Right lobe of liver (tissue), 6 donors: Measurements from ENCODE around the gene ME1. TPM values are rescaled to one million over a fixed set of nuclear protein-coding genes. Genes with fewer than 3 reads are reported as not detected.

Source experiments
- ATAC-seq, 4 donors: fragments of 200-7000 bp; cut with Tn5 transposase; one replicate each; pipeline ENCODE4 v1.9.1; 2020; ENCODE audit warnings: mild to moderate bottlenecking in 4 of 4, moderate library complexity in 4 of 4
- DNase-seq, 3 donors: peaks; one replicate each; pipeline ENCODE4 v3.0.0-alpha.2; 2020
- H3K27ac ChIP-seq, 3 donors: fragments of 200-600 bp; one replicate each; pipeline ENCODE4 v1.8.0; 2022
- H3K27me3 ChIP-seq, 2 donors: fragments of 200-600 bp; one replicate each; pipeline ENCODE4 v1.8.0; 2022
- H3K36me3 ChIP-seq, 4 donors: fragments of 200-600 bp; sonication (generic) in 1 of 4; one replicate each; pipeline versions ENCODE4 v1.5.1 to v1.8.0; 2017 to 2022; ENCODE audit warnings: control low read depth in 1 of 4
- H3K4me1 ChIP-seq, 4 donors: fragments of 200-600 bp; sonication (generic) in 1 of 4; one replicate each; pipeline versions ENCODE4 v1.5.1 to v1.8.0; 2017 to 2022; ENCODE audit warnings: control low read depth in 1 of 4
- H3K4me3 ChIP-seq, 3 donors: fragments of 200-600 bp; one replicate each; pipeline ENCODE4 v1.8.0; 2022
- H3K9me3 ChIP-seq, 4 donors: fragments of 200-600 bp; sonication (generic) in 1 of 4; one replicate each; pipeline versions ENCODE4 v1.5.1 to v1.8.0; 2017 to 2022; ENCODE audit warnings: control low read depth in 1 of 4
- POLR2A ChIP-seq: fragments of 450-650 bp; IDR thresholded peaks from one replicate; pipeline ENCODE4 v1.6.1; 2017; ENCODE audit warnings: antibody characterized with exemption, mild to moderate bottlenecking
- WGBS: methylation state at CpG from one replicate; pipeline ENCODE4 v1.1.6; 2018; ENCODE audit warnings: low coverage, low lambda C conversion rate; ENCODE audit not compliant: insufficient coverage; ENCODE audit errors: missing lambda C conversion rate; 5-methylcytosine and 5-hydroxymethylcytosine counted together
- intact Hi-C, 2 donors: fragments of 100-400 bp; cut with DNase I; formaldehyde crosslinking; loops; one replicate each; pipeline versions ENCODE4 v1.11.2 to v1.14.1; 2022
- total RNA-seq, 6 experiments: library from RNA; depleted of rRNA in 2 of 6; stranded (reverse); fragments of >200 nt in 2 of 6; fragmentation: NEBNext Ultra II Directional in 3 of 6; extraction: Animal tissue kit (Norgen Biotek cat#: 25700) in 3 of 6; gene quantifications; one replicate each; pipeline versions ENCODE4 v1.1.0 to v1.2.4, GENCODE V29; 2016 to 2023
- TF ChIP-seq, protein P1 (sequence below), 4 donors: fragments of 200-600 bp in 3 of 4; fragments of 450-650 bp in 1 of 4; IDR thresholded peaks; one replicate each; pipeline versions ENCODE4 v1.5.1 to v1.8.0; 2016 to 2022; ENCODE audit warnings: antibody characterized with exemption in 4 of 4, mild to moderate bottlenecking in 2 of 4
- donor health status: DM: no; HTN: yes; CAD: no.
- donor health status: DM: no; HTN: no; CAD: no.
- donor health status: DM: no; HTN: no; CAD: no.
- donor health status: DM: no; HTN: yes; CAD: no.
- donor health status: DM: no; HTN: yes; CAD: no.

The ME1 gene
- total RNA-seq, 6 experiments from 2014 or later, result 10.1 to 18.2 (median 13.3) TPM

DNA sequence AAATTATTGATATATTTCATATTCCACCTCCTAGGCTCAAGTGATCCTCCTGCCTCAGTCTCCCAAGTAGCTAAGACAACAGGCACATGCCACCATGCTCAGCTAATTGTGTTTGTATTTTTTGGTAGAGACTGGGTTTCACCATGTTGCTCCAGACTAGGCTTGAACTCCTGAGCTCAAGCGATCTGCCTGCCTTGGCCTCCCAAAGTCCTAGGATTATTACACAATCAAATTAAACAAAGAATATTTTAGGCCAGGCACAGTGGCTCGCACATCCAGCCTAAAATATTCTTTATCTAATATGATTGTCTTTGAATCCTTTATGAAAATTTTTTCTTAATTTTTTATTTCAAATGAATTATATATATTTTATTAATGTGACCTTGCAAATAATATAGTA lies 17.8 kb downstream of the ME1 start:
- Histone ChIP-seq H3K4me3 (no peak overlapping the region), H3K4me1 (peaks cover 0 to 3% (median 0%) of the 10 kb centered on the region in 4 donors), H3K36me3 (no peaks in the 10 kb centered on the region), H3K27me3 (no peaks in the 10 kb centered on the region), H3K9me3 (no peaks in the 10 kb centered on the region), H3K27ac (no peak overlapping the region)
- WGBS, result 26% methylated on average over 2 of the region's 2 CpGs
- intact Hi-C loops, result no loop called here
- DNase-seq, result no peak
- TF ChIP-seq, protein P1, sequence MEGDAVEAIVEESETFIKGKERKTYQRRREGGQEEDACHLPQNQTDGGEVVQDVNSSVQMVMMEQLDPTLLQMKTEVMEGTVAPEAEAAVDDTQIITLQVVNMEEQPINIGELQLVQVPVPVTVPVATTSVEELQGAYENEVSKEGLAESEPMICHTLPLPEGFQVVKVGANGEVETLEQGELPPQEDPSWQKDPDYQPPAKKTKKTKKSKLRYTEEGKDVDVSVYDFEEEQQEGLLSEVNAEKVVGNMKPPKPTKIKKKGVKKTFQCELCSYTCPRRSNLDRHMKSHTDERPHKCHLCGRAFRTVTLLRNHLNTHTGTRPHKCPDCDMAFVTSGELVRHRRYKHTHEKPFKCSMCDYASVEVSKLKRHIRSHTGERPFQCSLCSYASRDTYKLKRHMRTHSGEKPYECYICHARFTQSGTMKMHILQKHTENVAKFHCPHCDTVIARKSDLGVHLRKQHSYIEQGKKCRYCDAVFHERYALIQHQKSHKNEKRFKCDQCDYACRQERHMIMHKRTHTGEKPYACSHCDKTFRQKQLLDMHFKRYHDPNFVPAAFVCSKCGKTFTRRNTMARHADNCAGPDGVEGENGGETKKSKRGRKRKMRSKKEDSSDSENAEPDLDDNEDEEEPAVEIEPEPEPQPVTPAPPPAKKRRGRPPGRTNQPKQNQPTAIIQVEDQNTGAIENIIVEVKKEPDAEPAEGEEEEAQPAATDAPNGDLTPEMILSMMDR (IDR thresholded peaks at IDR 0.05), result no peak
- TF ChIP-seq POLR2A, result no peak
- ATAC-seq, result peak in 2 of 4 donors; percentile 64 to 83

DNA sequence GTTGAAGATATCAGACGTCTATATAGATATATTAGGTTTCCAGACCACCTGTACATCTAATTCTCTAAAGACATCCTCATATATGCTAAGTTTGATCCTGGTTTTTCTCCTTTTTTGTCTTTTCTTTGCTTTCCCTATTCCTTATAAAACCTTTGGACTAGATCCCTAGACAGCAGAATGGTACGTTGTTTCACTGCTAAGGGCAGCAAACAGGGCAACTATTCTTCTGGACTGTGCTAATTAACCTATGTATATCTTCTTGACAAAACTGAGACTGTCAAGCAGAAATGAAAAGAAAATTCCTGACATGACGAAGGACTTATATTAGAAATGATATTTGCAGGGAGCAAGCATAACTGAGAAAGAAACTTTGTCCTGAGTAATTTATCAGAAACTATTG lies 19.1 kb downstream of the ME1 start:
- 62% methylated on average over 3 of the region's 3 CpGs for WGBS
- no peak for TF ChIP-seq POLR2A
- TF ChIP-seq, protein P1 (IDR thresholded peaks at IDR 0.05), result no peak

DNA sequence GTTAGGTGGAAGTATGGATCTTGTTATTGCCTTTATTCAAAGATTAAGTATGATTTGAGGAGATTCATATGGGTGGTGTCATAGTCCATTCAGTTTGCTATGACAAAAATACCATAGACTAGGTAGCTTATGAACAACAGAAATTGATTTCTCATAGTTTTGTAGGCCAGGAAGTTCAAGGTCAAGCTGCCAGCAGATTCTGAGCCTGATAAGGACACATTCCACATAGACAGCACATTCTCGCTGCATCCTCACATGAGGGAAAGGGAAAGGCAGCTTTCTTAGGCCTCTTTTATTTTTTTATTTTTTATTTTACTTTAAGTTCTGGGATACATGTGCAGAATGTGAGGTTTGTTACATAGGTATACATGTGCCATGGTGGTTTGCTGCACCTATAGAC lies 27.7 kb downstream of the ME1 start:
- Histone ChIP-seq H3K4me3 (no peak overlapping the region), H3K36me3 (no peaks in the 10 kb centered on the region), H3K27ac (no peak overlapping the region), H3K9me3 (no peaks in the 10 kb centered on the region), H3K4me1 (no peaks in the 10 kb centered on the region), H3K27me3 (no peaks in the 10 kb centered on the region)
- TF ChIP-seq, protein P1 (IDR thresholded peaks at IDR 0.05), result no peak
- TF ChIP-seq POLR2A, result no peak
- no peak for ATAC-seq
- no peak for DNase-seq
- 70% methylated on average over 1 of the region's 1 CpG for WGBS
- intact Hi-C loops, result no loop called here

More for the DNA sequence above, 19.1 kb downstream of the ME1 start:
- intact Hi-C loops, result no loop called here
- no peak overlapping the region for H3K27ac ChIP-seq
- ATAC-seq (no peak), DNase-seq (no peak)
- no peak overlapping the region for H3K4me3 ChIP-seq
- H3K36me3 ChIP-seq, result no peaks in the 10 kb centered on the region
- peaks cover 0 to 3% (median 0%) of the 10 kb centered on the region in 4 donors for H3K4me1 ChIP-seq
- H3K27me3 ChIP-seq, result no peaks in the 10 kb centered on the region
- H3K9me3 ChIP-seq, result no peaks in the 10 kb centered on the region

DNA sequence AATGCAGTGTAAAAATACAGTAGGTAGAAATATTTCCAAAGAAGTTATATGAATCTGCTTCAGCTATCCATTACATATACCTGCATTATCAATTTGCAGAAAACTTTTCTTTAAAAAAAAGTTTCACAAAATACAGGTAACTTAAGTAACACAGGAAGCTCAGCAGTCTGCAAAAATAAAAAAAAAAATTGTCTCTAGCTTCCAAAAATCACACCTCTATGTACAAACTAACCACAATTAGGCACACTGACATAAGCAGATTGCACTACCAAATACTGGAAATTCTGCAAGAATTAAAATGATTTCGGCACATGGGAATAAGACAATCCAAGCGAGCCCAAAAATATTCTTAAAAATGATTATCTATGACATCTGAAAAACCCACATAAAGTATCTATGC lies 41.2 kb downstream of the ME1 start:
- ATAC-seq, result no peak
- TF ChIP-seq, protein P1 (IDR thresholded peaks at IDR 0.05), result no peak
- TF ChIP-seq POLR2A, result no peak
- no peak for DNase-seq
- Histone ChIP-seq H3K9me3 (no peaks in the 10 kb centered on the region), H3K4me3 (no peak overlapping the region), H3K27me3 (no peaks in the 10 kb centered on the region), H3K36me3 (no peaks in the 10 kb centered on the region), H3K27ac (no peak overlapping the region), H3K4me1 (no peaks in the 10 kb centered on the region)
- intact Hi-C loops, result no loop called here
- WGBS, result 87% methylated on average over 2 of the region's 2 CpGs

DNA sequence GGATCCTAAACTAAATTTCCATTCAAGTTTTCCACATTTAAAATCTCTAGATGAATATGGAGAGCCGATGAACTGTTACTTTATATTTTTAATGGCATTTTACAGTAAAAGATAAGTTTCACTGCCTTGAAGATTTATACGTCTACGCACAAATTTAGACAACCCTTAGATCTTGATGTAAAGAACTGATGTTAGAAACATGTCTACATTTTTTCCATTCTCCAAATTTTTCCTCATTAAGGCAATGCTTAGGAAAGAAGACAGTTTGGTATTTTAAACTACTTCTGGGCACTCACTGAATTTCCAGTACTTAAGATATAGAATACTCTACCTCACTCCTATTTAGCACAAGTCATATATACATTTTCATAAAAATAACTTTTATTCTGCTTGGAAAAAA lies 45.4 kb downstream of the ME1 start:
- Histone ChIP-seq H3K9me3 (no peaks in the 10 kb centered on the region), H3K4me3 (no peak overlapping the region), H3K27ac (no peak overlapping the region), H3K27me3 (no peaks in the 10 kb centered on the region), H3K4me1 (no peaks in the 10 kb centered on the region), H3K36me3 (no peaks in the 10 kb centered on the region)
- 87% methylated on average over 3 of the region's 3 CpGs for WGBS
- TF ChIP-seq POLR2A, result no peak
- TF ChIP-seq, protein P1 (IDR thresholded peaks at IDR 0.05), result no peak
- intact Hi-C loops, result no loop called here
- DNase-seq, result no peak
- no peak for ATAC-seq
